Astrocyte of the cerebellum (primary cell): Measurements from ENCODE around the gene SCGN.

Experiments
- DNase-seq: peaks from one replicate; pipeline ENCODE4 v3.0.0-alpha.2; 2011; ENCODE audit warnings: low read depth
- H3K4me3 ChIP-seq: 2 replicates; pipeline ENCODE4 v1.5.1; 2011; ENCODE audit warnings: mild to moderate bottlenecking, low read depth, low read length, moderate library complexity
- CTCF ChIP-seq: IDR thresholded peaks from 2 replicates; pipeline ENCODE4 v1.5.1; 2012; ENCODE audit warnings: low read length, low read depth, moderate library complexity, mild to moderate bottlenecking; ENCODE audit errors: missing control alignments
- in situ Hi-C: cut with HindIII; loops from 2 replicates; pipeline ENCODE4 v1.10.0; 2017; ENCODE audit warnings: low sequenced_read_pairs

SCGN gene

DNA sequence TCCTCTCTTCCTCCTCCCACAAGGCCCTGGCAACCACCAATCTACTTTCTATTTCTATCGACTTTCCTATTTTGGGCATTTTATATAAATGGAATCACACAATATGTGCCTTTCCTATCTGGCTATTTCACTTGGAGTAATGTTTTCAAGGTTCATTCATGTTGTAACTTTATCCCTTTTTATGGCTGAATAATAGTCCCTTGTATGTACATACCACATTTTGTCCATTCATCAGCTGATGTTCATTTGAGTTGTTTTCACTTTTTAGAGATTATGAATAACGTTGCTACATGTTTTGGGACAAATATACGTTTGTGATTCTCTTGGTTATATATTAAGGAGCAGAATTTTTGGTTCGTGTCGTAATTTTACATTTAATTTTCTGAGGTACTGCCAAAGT, 33.9 kb downstream of the SCGN start:
- DNase-seq, result no peak
- TF ChIP-seq CTCF, result no peak
- no peak overlapping the region for H3K4me3 ChIP-seq
- in situ Hi-C loops, result no loop called here

DNA sequence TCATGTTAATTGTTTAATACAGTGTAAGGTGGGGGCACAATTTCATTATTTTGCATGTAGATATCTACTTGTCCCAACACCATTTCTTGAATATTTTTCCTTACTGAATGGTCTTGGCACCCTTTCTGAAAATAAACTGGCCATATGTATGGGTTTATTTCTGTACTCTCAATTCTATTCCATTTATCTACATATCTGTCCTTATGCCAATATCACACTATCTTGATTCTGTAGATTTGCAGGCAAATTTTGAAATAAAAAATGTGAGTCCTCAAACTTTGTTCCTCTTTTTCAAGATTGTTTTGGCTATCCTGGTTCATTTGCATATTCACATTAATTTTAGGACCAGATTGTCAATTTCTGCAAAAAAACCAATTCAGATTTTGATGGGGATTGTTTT, 34.8 kb downstream of the SCGN start:
- no peak for DNase-seq
- in situ Hi-C loops, result no loop called here

GRCh38 chr6:25689966-25690365, 38.0 kb downstream of the SCGN start:
- in situ Hi-C loops, result no loop called here
- no peak for DNase-seq
- TF ChIP-seq CTCF, result no peak
- no peak overlapping the region for H3K4me3 ChIP-seq

More for the DNA sequence above, 34.8 kb downstream of the SCGN start:
- no peak overlapping the region for H3K4me3 ChIP-seq
- TF ChIP-seq CTCF, result no peak

DNA sequence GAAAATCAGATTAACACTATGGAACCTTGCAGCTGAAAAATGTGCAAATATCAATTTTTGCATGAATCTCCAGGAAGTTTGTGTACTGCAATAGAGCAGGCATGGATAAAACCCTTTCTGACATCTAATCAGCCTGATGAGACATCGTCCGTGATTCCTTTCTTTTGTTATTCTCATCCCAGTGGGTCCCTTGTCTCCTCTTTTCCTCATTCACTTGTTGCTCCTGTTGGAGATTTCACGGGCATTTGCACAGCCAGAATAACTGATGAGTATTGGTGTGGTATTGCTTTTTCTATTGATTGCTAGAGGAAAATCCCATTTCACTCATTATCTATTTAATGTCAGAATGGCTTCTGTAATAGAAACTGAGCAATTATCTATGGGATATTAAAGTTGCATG, 39.9 kb downstream of the SCGN start:
- in situ Hi-C loops, result no loop called here
- H3K4me3 ChIP-seq, result no peak overlapping the region
- no peak for DNase-seq
- no peak for TF ChIP-seq CTCF

DNA sequence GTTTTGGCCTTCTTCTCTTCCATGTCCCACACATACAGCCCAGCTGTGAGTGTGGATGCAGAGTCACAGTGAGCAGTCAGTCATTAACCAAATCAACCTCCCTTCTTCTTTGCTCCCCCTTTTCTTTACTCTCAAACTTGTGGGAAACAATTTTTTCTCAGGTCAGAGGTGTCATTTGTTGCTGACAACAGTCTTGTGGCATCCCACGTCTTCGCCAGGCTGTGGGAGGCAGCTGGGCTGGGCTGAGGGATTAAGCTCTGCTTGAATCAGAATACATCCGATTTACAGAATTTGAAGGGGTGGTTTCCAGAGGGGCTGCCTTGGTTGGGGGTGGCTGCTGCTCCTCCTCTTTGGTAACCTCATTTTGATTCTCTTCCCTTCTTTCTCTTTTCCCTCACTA, 40.5 kb downstream of the SCGN start:
- no peak for TF ChIP-seq CTCF

GRCh38 chr6:25694366-25694765, 42.4 kb downstream of the SCGN start:
- no peak overlapping the region for H3K4me3 ChIP-seq
- no peak for TF ChIP-seq CTCF
- DNase-seq, result no peak
- in situ Hi-C loops, result no loop called here

More for the DNA sequence above, 40.5 kb downstream of the SCGN start:
- no peak for DNase-seq
- in situ Hi-C loops, result no loop called here
- no peak overlapping the region for H3K4me3 ChIP-seq

- no peak overlapping the region for H3K4me3 ChIP-seq
- DNase-seq, result no peak
- TF ChIP-seq CTCF, result no peak
- in situ Hi-C loops, result no loop called here
Observed at GRCh38 chr6:25695671-25696070, 43.7 kb downstream of the SCGN start.
